Peyer's patch (tissue), 4 donors: ENCODE measurements around the gene DAO. TPM values are rescaled to one million over a fixed set of nuclear protein-coding genes. Genes with fewer than 3 reads are reported as not detected.
A peak's percentile ranks its signal among the peaks of the same experiment; 100 is the strongest.

ENCODE experiments used
- DNase-seq, 3 donors: peaks; one replicate each; pipeline ENCODE4 v3.0.0-alpha.2; 2017 to 2019
- H3K27ac ChIP-seq, 4 donors: fragments of 200-600 bp; sonication (generic); one replicate each; pipeline ENCODE4 v1.5.1; 2016 to 2019
- H3K27me3 ChIP-seq, 2 donors: fragments of 200-600 bp; sonication (generic); one replicate each; pipeline ENCODE4 v1.5.1; 2019
- H3K36me3 ChIP-seq, 3 donors: fragments of 200-600 bp; sonication (generic); one replicate each; pipeline ENCODE4 v1.5.1; 2016 to 2019
- H3K4me1 ChIP-seq, 4 donors: fragments of 200-600 bp; sonication (generic); one replicate each; pipeline ENCODE4 v1.5.1; 2016 to 2019
- H3K4me3 ChIP-seq, 4 donors: fragments of 200-600 bp; sonication (generic); 1 replicate in 3 of 4; 2 replicates in 1 of 4; pipeline ENCODE4 v1.5.1; 2016 to 2019; ENCODE audit warnings: mild to moderate bottlenecking in 1 of 4
- H3K9me3 ChIP-seq, 4 donors: fragments of 200-600 bp; sonication (generic); one replicate each; pipeline ENCODE4 v1.5.1; 2016 to 2019; ENCODE audit warnings: mild to moderate bottlenecking in 1 of 4
- CTCF ChIP-seq, 6 experiments: fragments of 450-650 bp in 4 of 6; fragments of 200-600 bp in 2 of 6; sonication (generic) in 1 of 6; IDR thresholded peaks; one replicate each; pipeline ENCODE4 v1.5.1; 2017 to 2019; ENCODE audit warnings: antibody characterized with exemption in 6 of 6, mild to moderate bottlenecking in 3 of 6, moderate library complexity in 1 of 6
- POLR2A ChIP-seq, 2 donors: fragments of 450-650 bp; IDR thresholded peaks; one replicate each; pipeline ENCODE4 v1.5.1; 2017; ENCODE audit warnings: antibody characterized with exemption in 2 of 2, mild to moderate bottlenecking in 2 of 2, moderate library complexity in 2 of 2
- total RNA-seq, 4 donors: library from RNA; depleted of rRNA; stranded (reverse); fragments of >200 nt; gene quantifications; one replicate each; pipeline ENCODE4 v1.1.0, GENCODE V29; 2016

Gene DAO
- total RNA-seq, 4 donors from 2014 or later: 1.2 TPM; not detected in 3

GRCh38 chr12:108875280-108875679 lies 4.6 kb upstream of the DAO start:
- no peaks in the 10 kb centered on the region for H3K9me3 ChIP-seq
- no peak overlapping the region for H3K27ac ChIP-seq
- no peaks in the 10 kb centered on the region for H3K36me3 ChIP-seq
- no peak overlapping the region for H3K4me3 ChIP-seq
- no peak for DNase-seq
- no peaks in the 10 kb centered on the region for H3K4me1 ChIP-seq
- no peak for TF ChIP-seq POLR2A (IDR thresholded peaks at IDR 0.05)
- no peak for TF ChIP-seq CTCF (IDR thresholded peaks at IDR 0.05)
- H3K27me3 ChIP-seq: no peaks in the 10 kb centered on the region

DNA sequence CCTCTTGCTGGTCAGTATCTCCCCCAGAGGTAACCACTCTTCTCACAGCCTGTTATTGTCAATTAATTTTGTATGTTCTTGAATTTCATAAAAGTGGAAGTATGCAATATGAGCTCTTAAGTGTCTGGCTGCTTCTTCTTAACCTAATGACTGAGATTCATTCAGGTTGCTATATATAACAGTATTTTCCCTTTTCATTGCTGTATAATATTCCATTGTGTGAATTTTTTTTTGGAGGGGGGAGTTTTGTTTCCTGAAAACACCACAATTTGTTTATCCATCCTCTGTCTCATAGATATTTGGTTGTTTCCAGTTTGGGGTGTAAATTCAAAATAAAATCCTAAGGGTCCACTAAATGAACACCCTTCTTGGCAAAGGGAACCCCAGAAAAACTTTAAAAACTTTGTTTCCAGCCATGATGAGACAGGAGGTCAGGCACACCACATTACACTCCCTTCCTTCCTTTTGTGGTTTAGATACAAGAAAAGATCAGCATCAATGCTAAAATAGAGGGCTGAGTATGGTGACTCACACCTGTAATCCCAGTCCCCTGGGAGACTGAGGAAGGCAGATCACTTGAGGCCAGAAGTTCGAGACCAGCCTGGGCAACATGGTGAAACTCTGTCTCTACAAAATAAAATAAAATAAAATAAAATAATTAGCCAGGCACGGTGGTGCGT lies 4.1 kb upstream of the DAO start:
- no peaks in the 10 kb centered on the region for H3K9me3 ChIP-seq
- H3K4me1 ChIP-seq: no peaks in the 10 kb centered on the region
- no peak for DNase-seq
- TF ChIP-seq CTCF (IDR thresholded peaks at IDR 0.05) (no peak), POLR2A (IDR thresholded peaks at IDR 0.05) (no peak)
- no peaks in the 10 kb centered on the region for H3K27me3 ChIP-seq
- no peaks in the 10 kb centered on the region for H3K36me3 ChIP-seq
- H3K27ac ChIP-seq: no peak overlapping the region
- no peak overlapping the region for H3K4me3 ChIP-seq

GRCh38 chr12:108876550-108876949 lies 3.3 kb upstream of the DAO start:
- Histone ChIP-seq H3K9me3 (no peaks in the 10 kb centered on the region), H3K36me3 (no peaks in the 10 kb centered on the region), H3K4me3 (no peak overlapping the region), H3K4me1 (no peaks in the 10 kb centered on the region), H3K27me3 (no peaks in the 10 kb centered on the region), H3K27ac (no peak overlapping the region)
- DNase-seq: no peak
- TF ChIP-seq CTCF (IDR thresholded peaks at IDR 0.05): no peak
- TF ChIP-seq POLR2A (IDR thresholded peaks at IDR 0.05): no peak

- no peak overlapping the region for H3K27ac ChIP-seq
- no peak for DNase-seq
- no peaks in the 10 kb centered on the region for H3K9me3 ChIP-seq
- H3K27me3 ChIP-seq: no peaks in the 10 kb centered on the region
- no peaks in the 10 kb centered on the region for H3K4me1 ChIP-seq
- no peak for TF ChIP-seq POLR2A (IDR thresholded peaks at IDR 0.05)
- no peak for TF ChIP-seq CTCF (IDR thresholded peaks at IDR 0.05)
- no peak overlapping the region for H3K4me3 ChIP-seq
- no peaks in the 10 kb centered on the region for H3K36me3 ChIP-seq
These were observed 2.1 kb downstream of the DAO start for GRCh38 chr12:108881953-108882352.

DNA sequence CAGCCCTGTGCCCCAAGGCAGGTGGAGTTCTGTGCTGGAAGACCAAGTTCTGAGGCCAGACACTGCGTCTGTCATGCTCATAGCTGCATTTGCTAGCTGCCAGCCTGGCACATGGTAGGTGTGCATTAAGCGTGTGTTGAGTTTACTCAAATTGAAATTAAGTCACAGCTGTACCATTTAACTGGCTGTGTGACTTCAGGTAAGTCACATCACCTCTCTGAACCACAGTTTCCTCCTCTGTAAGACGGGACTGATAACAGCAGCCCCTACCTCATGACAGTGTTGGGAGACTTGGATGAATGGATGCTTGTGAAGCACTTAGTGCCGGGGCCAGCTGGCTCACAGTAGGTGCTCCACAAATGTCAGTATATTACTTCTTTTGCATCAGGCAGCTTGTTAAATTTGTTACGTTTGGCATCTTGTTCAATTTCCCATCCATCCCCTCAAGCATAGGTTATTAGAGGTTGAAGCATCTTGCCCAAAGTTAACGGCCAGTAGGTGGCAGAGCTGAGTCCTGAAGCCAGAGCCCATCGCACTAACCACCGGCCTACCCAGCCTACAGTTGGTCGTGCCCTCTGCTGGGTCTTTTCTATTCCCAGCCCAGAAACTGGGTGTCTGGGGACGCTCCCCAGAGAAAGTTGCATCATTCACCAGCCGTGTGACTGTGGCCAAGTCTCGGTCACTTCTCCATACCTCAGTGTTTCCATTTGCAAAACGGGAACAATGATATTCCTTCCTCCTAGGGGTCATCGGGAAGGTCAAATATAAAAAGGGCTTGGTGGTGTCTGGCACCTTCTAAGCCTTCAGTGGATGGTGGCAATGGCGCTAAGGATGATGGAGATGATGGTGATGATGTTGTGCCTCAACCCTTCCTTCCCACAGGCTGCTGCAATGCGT lies 4.5 kb downstream of the DAO start:
- DNase-seq: peak; percentile 55 to 88 (median 59)

More for the DNA sequence above, 4.5 kb downstream of the DAO start:
- Histone ChIP-seq H3K27ac (no peak overlapping the region), H3K9me3 (no peaks in the 10 kb centered on the region), H3K36me3 (no peaks in the 10 kb centered on the region), H3K27me3 (no peaks in the 10 kb centered on the region), H3K4me3 (no peak overlapping the region), H3K4me1 (no peaks in the 10 kb centered on the region)
- TF ChIP-seq POLR2A (IDR thresholded peaks at IDR 0.05) (no peak), CTCF (IDR thresholded peaks at IDR 0.05) (peak; percentile 2 to 67 (median 62))
